Endothelial cell of umbilical vein (primary cell): ENCODE results near the gene RBM3. TPM values are rescaled to one million over a fixed set of nuclear protein-coding genes. Genes with fewer than 3 reads are reported as not detected.

Experiments
- BruUV-seq: library from RNA; stranded (reverse); fragments of 400-500 nt; replicated peaks from 2 replicates; lab custom pipeline; 2021; lab: Mats Ljungman, UMichigan
- CTCF ChIA-PET: fragments of 300-600, 350-600 bp; sonication (Branson Sonifier 250); formaldehyde crosslinking; loops from one replicate; lab custom pipeline; 2021; ENCODE audit warnings: antibody characterized with exemption, inconsistent platforms; lab: Charles Lee
- POLR2A ChIA-PET: fragments of 300-600, 350-600 bp; sonication (Branson Sonifier 250); formaldehyde crosslinking; loops from one replicate; lab custom pipeline; 2021; ENCODE audit warnings: antibody characterized with exemption, inconsistent platforms; lab: Charles Lee
- DNase-seq: peaks from one replicate; pipeline ENCODE4 v3.0.0-alpha.2; 2011; ENCODE audit warnings: low read depth, low spot score
- FAIRE-seq: peaks from 2 replicates; lab custom pipeline; 2011; peaks lifted over from hg19 to GRCh38; lab: Jason Lieb, UNC
- H2AFZ ChIP-seq: 2 replicates; pipeline ENCODE4 v1.6.0; 2012; ENCODE audit warnings: low read depth, low read length, control low read depth, inconsistent platforms
- H3K27ac ChIP-seq: 2 replicates; pipeline ENCODE4 v1.5.1; 2011; ENCODE audit warnings: low read depth, mild to moderate bottlenecking, control low read depth, low read length, moderate library complexity; ENCODE audit not compliant: insufficient read depth
- H3K27me3 ChIP-seq, 2 experiments: 2 replicates each; pipeline versions ENCODE4 v1.6.0 to v1.6.1; 2011; ENCODE audit warnings: low read length in 2 of 2, mixed read lengths in 1 of 2; ENCODE audit not compliant: control insufficient read depth in 2 of 2, insufficient read depth in 2 of 2
- H3K36me3 ChIP-seq, 2 experiments: 2 replicates in 1 of 2; 3 replicates in 1 of 2; pipeline ENCODE4 v1.5.1; 2011; ENCODE audit warnings: low read length in 2 of 2, mild to moderate bottlenecking in 1 of 2, moderate library complexity in 1 of 2; ENCODE audit not compliant: control insufficient read depth in 2 of 2, insufficient read depth in 2 of 2; ENCODE audit errors: extremely low read depth in 1 of 2
- H3K4me1 ChIP-seq: 3 replicates; pipeline ENCODE4 v1.5.1; 2011; ENCODE audit warnings: mild to moderate bottlenecking, low read length; ENCODE audit not compliant: control insufficient read depth, insufficient read depth; ENCODE audit errors: extremely low read depth
- H3K4me2 ChIP-seq: 2 replicates; pipeline ENCODE4 v1.6.1; 2011; ENCODE audit warnings: low read length, control low read depth, mixed read lengths; ENCODE audit not compliant: insufficient read depth
- H3K4me3 ChIP-seq, 3 experiments: fragments of 200-600 bp in 1 of 3; sonication (generic), shearing (Covaris generic) in 1 of 3; replicated peaks in 1 of 3; 2 replicates each; pipeline ENCODE4 v1.5.1; 2011 to 2016; ENCODE audit warnings: control low read depth in 3 of 3, low read length in 3 of 3, mild to moderate bottlenecking in 2 of 3, inconsistent platforms in 1 of 3, low read depth in 1 of 3, moderate library complexity in 1 of 3; ENCODE audit not compliant: insufficient read depth in 1 of 3
- H3K79me2 ChIP-seq: 2 replicates; pipeline ENCODE4 v1.6.0; 2012; ENCODE audit warnings: low read length, inconsistent platforms; ENCODE audit not compliant: control insufficient read depth, insufficient read depth
- H3K9ac ChIP-seq: replicated peaks from 2 replicates; pipeline ENCODE3; 2011; ENCODE audit warnings: low read length, control low read depth; ENCODE audit not compliant: insufficient read depth; ENCODE audit errors: extremely low read depth
- H3K9me1 ChIP-seq: replicated peaks from 3 replicates; pipeline ENCODE4 v1.6.0; 2011; ENCODE audit warnings: mild to moderate bottlenecking, low read length; ENCODE audit not compliant: control insufficient read depth, insufficient read depth; ENCODE audit errors: extremely low read depth
- H3K9me3 ChIP-seq: replicated peaks from 2 replicates; pipeline ENCODE4 v1.5.1; 2012; ENCODE audit warnings: low read length, inconsistent platforms; ENCODE audit not compliant: control insufficient read depth, insufficient read depth
- H4K20me1 ChIP-seq: replicated peaks from 2 replicates; pipeline ENCODE3; 2011; ENCODE audit warnings: mild to moderate bottlenecking, low read length; ENCODE audit not compliant: control insufficient read depth, insufficient read depth; ENCODE audit errors: extremely low read depth
- EZH2 ChIP-seq: IDR thresholded peaks from 2 replicates; pipeline ENCODE4 v1.6.1; 2012; ENCODE audit warnings: borderline replicate concordance, low read depth, mild to moderate bottlenecking, moderate library complexity, low read length, inconsistent platforms; ENCODE audit not compliant: severe bottlenecking
- FOS ChIP-seq: IDR thresholded peaks from 2 replicates; pipeline ENCODE4 v1.6.1; 2011; ENCODE audit warnings: mild to moderate bottlenecking, low read length, moderate library complexity, borderline replicate concordance; ENCODE audit not compliant: insufficient read depth
- GATA2 ChIP-seq: IDR thresholded peaks from 2 replicates; pipeline ENCODE4 v1.7.0; 2011; ENCODE audit warnings: low read depth, mild to moderate bottlenecking, moderate library complexity, mixed read lengths, low read length; ENCODE audit not compliant: insufficient read length, insufficient read depth
- JUN ChIP-seq: IDR thresholded peaks from 2 replicates; pipeline ENCODE4 v1.6.1; 2011; ENCODE audit warnings: borderline replicate concordance, low read depth; ENCODE audit not compliant: insufficient read length, insufficient read depth
- MYC ChIP-seq: IDR thresholded peaks from one replicate; pipeline ENCODE4 v1.6.1; 2011; ENCODE audit warnings: mild to moderate bottlenecking, low read depth, low read length
- POLR2A ChIP-seq: IDR thresholded peaks from 2 replicates; pipeline ENCODE4 v1.6.1; 2012; ENCODE audit warnings: low read depth, mild to moderate bottlenecking, control low read depth, low read length
- POLR2AphosphoS5 ChIP-seq: IDR thresholded peaks from 2 replicates; pipeline ENCODE4 v1.6.1; 2012; ENCODE audit warnings: low read depth, mild to moderate bottlenecking, control low read depth, low read length, moderate library complexity; ENCODE audit not compliant: insufficient read depth
- dilution Hi-C: fragments of 300-500 bp; cut with MboI; formaldehyde crosslinking; loops from one replicate; pipeline ENCODE4 v1.15.0; 2019; ENCODE audit warnings: low sequenced_read_pairs; ENCODE audit not compliant: extremely low pct_ligation_motif_present
- intact Hi-C: fragments of 100-400 bp; cut with micrococcal nuclease; formaldehyde crosslinking; loops from one replicate; pipeline ENCODE4 v1.10.0; 2022
- polyA plus RNA-seq, 4 experiments: library from polyadenylated mRNA; depleted of rRNA in 3 of 4; stranded (reverse) in 3 of 4; unstranded in 1 of 4; fragments of >200 nt; gene quantifications; 2 replicates each; pipeline versions ENCODE4 v1.2.1 to v1.2.3, GENCODE V29; 2011 to 2012; ENCODE audit warnings: missing spikeins in 1 of 4
- total RNA-seq: library from RNA; stranded (reverse); gene quantifications from 2 replicates; pipeline ENCODE4 v1.2.3, GENCODE V29; 2021
- TF ChIP-seq, protein P1 (sequence below), 2 donors: IDR thresholded peaks; 1 replicate in 1 of 2; 2 replicates in 1 of 2; pipeline ENCODE4 v1.5.1; 2011; ENCODE audit warnings: low read length in 2 of 2, mild to moderate bottlenecking in 2 of 2, moderate library complexity in 2 of 2, control low read depth in 1 of 2, inconsistent platforms in 1 of 2, low read depth in 1 of 2; ENCODE audit not compliant: insufficient read depth in 1 of 2; ENCODE audit errors: extremely low read depth in 1 of 2
- TF ChIP-seq, protein P2 (sequence below): IDR thresholded peaks from 2 replicates; pipeline ENCODE4 v1.6.1; 2011; ENCODE audit not compliant: insufficient read depth, insufficient read length

RBM3 gene
- total and polyA plus RNA-seq, 2 donors (not counting 3 experiments of a cell fraction or from before 2014, with no cell fraction given), result 313 to 477 TPM

DNA sequence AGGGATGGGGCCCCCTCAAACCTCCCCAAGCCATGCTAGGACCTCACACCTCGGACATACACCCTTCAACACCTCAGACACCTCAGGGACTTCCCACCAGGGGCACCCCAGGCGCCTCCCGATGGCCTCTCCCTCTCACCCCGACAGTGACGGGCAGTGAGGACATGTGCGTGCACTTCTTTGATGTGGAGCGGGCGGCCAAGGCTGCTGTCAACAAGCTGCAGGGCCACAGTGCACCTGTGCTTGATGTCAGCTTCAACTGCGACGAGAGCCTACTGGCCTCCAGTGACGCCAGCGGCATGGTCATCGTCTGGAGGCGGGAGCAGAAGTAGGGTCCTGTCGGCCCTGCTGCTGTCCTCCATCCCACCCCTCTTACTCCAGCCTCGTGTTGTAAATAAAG lies 30.4 kb downstream of the RBM3 start:
- no peaks in the 10 kb centered on the region for H4K20me1 ChIP-seq
- BruUV-seq, result no TSS peak
- DNase-seq, result no peak
- no peak overlapping the region for H3K4me2 ChIP-seq
- no peaks in the 10 kb centered on the region for H3K27me3 ChIP-seq
- no peak overlapping the region for H3K9ac ChIP-seq
- dilution Hi-C loops (no loop called here), intact Hi-C loops (no loop called here)
- H3K4me3 ChIP-seq, result no peak overlapping the region
- ChIA-PET POLR2A (no interaction called here), CTCF (no interaction called here)
- H3K4me1 ChIP-seq, result no peaks in the 10 kb centered on the region
- no peaks in the 10 kb centered on the region for H3K79me2 ChIP-seq
- no peak overlapping the region for H3K27ac ChIP-seq
- H3K9me3 ChIP-seq, result no peaks in the 10 kb centered on the region
- TF ChIP-seq JUN (no peak), POLR2AphosphoS5 (no peak), GATA2 (no peak), EZH2 (no peak), POLR2A (no peak), FOS (no peak), MYC (no peak)
- TF ChIP-seq, protein P1, sequence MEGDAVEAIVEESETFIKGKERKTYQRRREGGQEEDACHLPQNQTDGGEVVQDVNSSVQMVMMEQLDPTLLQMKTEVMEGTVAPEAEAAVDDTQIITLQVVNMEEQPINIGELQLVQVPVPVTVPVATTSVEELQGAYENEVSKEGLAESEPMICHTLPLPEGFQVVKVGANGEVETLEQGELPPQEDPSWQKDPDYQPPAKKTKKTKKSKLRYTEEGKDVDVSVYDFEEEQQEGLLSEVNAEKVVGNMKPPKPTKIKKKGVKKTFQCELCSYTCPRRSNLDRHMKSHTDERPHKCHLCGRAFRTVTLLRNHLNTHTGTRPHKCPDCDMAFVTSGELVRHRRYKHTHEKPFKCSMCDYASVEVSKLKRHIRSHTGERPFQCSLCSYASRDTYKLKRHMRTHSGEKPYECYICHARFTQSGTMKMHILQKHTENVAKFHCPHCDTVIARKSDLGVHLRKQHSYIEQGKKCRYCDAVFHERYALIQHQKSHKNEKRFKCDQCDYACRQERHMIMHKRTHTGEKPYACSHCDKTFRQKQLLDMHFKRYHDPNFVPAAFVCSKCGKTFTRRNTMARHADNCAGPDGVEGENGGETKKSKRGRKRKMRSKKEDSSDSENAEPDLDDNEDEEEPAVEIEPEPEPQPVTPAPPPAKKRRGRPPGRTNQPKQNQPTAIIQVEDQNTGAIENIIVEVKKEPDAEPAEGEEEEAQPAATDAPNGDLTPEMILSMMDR (IDR thresholded peaks at IDR 0.05; ENCODE audit: extremely low read depth in 1 of 2, insufficient read depth in 1 of 2, low read depth in 1 of 2, low read length in 2 of 2), result no peak
- TF ChIP-seq, protein P2, sequence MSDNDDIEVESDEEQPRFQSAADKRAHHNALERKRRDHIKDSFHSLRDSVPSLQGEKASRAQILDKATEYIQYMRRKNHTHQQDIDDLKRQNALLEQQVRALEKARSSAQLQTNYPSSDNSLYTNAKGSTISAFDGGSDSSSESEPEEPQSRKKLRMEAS, result no peak
- FAIRE-seq, result no peak
- H3K36me3 ChIP-seq, result peaks cover 0 to 25% of the 10 kb centered on the region in 2 experiments
- H3K9me1 ChIP-seq, result no peaks in the 10 kb centered on the region
- no peak overlapping the region for H2AFZ ChIP-seq
